K562 (cell line): ENCODE results near the gene PHF21A.

Experiments
- CEBPB ChIP-seq: fragments of 450-650 bp; IDR thresholded peaks from 2 replicates; pipeline ENCODE4 v1.6.1; 2016; ENCODE audit warnings: missing genetic modification characterization, missing compliant biosample characterization
- HMG20A ChIP-seq: fragments of 450-650 bp; formaldehyde crosslinking; conservative IDR thresholded peaks from 2 replicates; pipeline ENCODE4 v1.4.0; 2020; ENCODE audit warnings: mild to moderate bottlenecking, mixed read lengths
- POLR2A ChIP-seq: fragments of 450-650 bp; conservative IDR thresholded peaks from 2 replicates; pipeline ENCODE4 v1.6.1; 2016
- SETDB1 ChIP-seq: IDR thresholded peaks from one replicate; pipeline ENCODE4 v1.6.1; 2012; ENCODE audit warnings: low read length, control low read depth, inconsistent platforms
- SIN3A ChIP-seq, 2 experiments: fragments of 150-350 bp in 1 of 2; IDR thresholded peaks; 2 replicates each; pipeline ENCODE4 v1.6.1; 2011 to 2016; ENCODE audit warnings: borderline replicate concordance in 2 of 2, low read depth in 2 of 2, low read length in 2 of 2, mild to moderate bottlenecking in 2 of 2, moderate library complexity in 2 of 2; ENCODE audit not compliant: control insufficient read depth in 1 of 2
- TSC22D4 ChIP-seq: fragments of 450-650 bp; IDR thresholded peaks from 2 replicates; pipeline ENCODE4 v1.6.1; 2016; ENCODE audit warnings: missing genetic modification characterization, missing biosample characterization, control low read depth
- ZNF830 ChIP-seq: fragments of 250-450 bp; sonication (Bioruptor Pico); IDR thresholded peaks from 2 replicates; pipeline ENCODE4 v1.5.0; 2021; ENCODE audit warnings: mild to moderate bottlenecking
- TF ChIP-seq, protein P1 (sequence below), 2 experiments: fragments of 450-650 bp in 1 of 2; sonication (generic) in 1 of 2; formaldehyde crosslinking; conservative IDR thresholded peaks; 2 replicates each; pipeline versions ENCODE4 v1.4.0 to v1.8.1; 2020 to 2022; ENCODE audit warnings: mild to moderate bottlenecking in 1 of 2, missing genetic modification reagents in 1 of 2
- TF ChIP-seq, protein P2 (sequence below), 3 experiments: IDR thresholded peaks in 2 of 3; conservative IDR thresholded peaks in 1 of 3; 2 replicates each; pipeline ENCODE4 v1.5.1; 2011 to 2012; ENCODE audit warnings: low read length in 3 of 3, mild to moderate bottlenecking in 3 of 3, control low read depth in 2 of 3, improper control_type of control experiment in 1 of 3, inconsistent platforms in 1 of 3, low read depth in 1 of 3, mixed read lengths in 1 of 3, moderate library complexity in 1 of 3; ENCODE audit not compliant: insufficient read depth in 2 of 3

DNA sequence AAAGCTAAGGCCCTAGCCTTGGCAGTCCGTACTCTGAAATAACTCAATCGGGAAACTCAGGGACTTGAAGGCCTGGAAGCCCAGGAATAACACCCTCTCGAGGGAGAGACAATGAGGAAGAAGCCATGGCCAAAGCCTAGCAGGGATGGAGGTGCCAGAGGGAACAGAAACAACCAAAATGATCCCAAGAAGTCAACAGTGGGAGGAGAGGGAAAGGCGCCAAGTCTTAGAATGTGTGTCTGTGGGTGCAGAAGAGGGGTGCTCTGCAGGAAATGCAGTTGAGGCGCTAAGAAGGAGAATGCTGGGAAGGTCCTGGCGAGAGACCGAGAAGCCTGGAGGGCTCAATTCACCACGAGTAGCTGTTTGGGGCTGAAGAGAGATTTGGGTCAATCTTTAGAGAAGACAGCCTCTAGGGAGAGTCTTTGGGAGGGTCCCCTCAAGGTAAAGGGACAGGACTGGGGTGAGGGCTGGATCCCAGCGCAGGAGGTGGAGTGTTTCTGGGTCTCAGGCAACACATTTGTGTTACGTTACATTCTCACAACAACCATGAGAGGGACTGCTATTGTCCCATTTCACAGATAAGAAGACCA is 236.6 kb downstream of the PHF21A start:
- TF ChIP-seq CEBPB (tag) (no peak), SIN3A (IDR thresholded peaks at IDR 0.05; ENCODE audit: borderline replicate concordance in 2 of 2, control insufficient read depth in 1 of 2, low read depth in 2 of 2, low read length in 2 of 2) (peak in 1 of 2 experiments; percentile 4; a peak in 1 of 4 replicates), ZNF830 (CRISPR knock-in tag) (no peak), TSC22D4 (tag) (no peak), HMG20A (CRISPR knock-in tag) (no peak), POLR2A (0 out of 2 replicates have a peak, but pooled peaks have one; percentile 30), SETDB1 (no peak)
- TF ChIP-seq, protein P1, sequence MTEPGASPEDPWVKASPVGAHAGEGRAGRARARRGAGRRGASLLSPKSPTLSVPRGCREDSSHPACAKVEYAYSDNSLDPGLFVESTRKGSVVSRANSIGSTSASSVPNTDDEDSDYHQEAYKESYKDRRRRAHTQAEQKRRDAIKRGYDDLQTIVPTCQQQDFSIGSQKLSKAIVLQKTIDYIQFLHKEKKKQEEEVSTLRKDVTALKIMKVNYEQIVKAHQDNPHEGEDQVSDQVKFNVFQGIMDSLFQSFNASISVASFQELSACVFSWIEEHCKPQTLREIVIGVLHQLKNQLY (CRISPR knock-in tag; conservative IDR thresholded peaks at IDR 0.05) = no peak
- TF ChIP-seq, protein P2, sequence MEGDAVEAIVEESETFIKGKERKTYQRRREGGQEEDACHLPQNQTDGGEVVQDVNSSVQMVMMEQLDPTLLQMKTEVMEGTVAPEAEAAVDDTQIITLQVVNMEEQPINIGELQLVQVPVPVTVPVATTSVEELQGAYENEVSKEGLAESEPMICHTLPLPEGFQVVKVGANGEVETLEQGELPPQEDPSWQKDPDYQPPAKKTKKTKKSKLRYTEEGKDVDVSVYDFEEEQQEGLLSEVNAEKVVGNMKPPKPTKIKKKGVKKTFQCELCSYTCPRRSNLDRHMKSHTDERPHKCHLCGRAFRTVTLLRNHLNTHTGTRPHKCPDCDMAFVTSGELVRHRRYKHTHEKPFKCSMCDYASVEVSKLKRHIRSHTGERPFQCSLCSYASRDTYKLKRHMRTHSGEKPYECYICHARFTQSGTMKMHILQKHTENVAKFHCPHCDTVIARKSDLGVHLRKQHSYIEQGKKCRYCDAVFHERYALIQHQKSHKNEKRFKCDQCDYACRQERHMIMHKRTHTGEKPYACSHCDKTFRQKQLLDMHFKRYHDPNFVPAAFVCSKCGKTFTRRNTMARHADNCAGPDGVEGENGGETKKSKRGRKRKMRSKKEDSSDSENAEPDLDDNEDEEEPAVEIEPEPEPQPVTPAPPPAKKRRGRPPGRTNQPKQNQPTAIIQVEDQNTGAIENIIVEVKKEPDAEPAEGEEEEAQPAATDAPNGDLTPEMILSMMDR (IDR thresholded peaks at IDR 0.05 in 2 of 3, conservative IDR thresholded peaks at IDR 0.05 in 1 of 3; ENCODE audit: insufficient read depth in 2 of 3, low read depth in 1 of 3, low read length in 3 of 3) = no peak
